ENCODE results near the gene QDPR. TPM values are rescaled to one million over a fixed set of nuclear protein-coding genes. Genes with fewer than 3 reads are reported as not detected.

QDPR gene
- total RNA-seq, 1 experiment from 2014 or later, result 39.5 TPM

- Histone ChIP-seq H4K20me1 (ENCODE audit: insufficient read depth) (no peaks in the 10 kb centered on the region), H3K27ac (ENCODE audit: low read depth, low read length) (no peak overlapping the region), H3K4me3 (replicated peaks in 1 of 2; ENCODE audit: low read depth in 1 of 2, low read length in 2 of 2) (no peak overlapping the region), H3K27me3 (ENCODE audit: insufficient read depth, low read length) (no peaks in the 10 kb centered on the region), H3K4me1 (ENCODE audit: control insufficient read depth in 1 of 2, insufficient read depth in 2 of 2, low read length in 2 of 2) (peaks cover 0 to 3% of the 10 kb centered on the region in 2 experiments; a peak in 2 of 4 replicates), H3K9me2 (ENCODE audit: insufficient read depth) (no peaks in the 10 kb centered on the region), H3K9me3 (ENCODE audit: control insufficient read depth in 1 of 2, insufficient read depth in 1 of 2, low read depth in 1 of 2, low read length in 2 of 2) (no peaks in the 10 kb centered on the region), H2AFZ (ENCODE audit: low read depth, low read length, poor library complexity, severe bottlenecking) (no peak overlapping the region), H3K9ac (ENCODE audit: low read length) (no peak overlapping the region), H3K4me2 (ENCODE audit: low read length) (no peak overlapping the region), H3K36me3 (ENCODE audit: control insufficient read depth in 1 of 2, insufficient read depth in 2 of 2, low read length in 2 of 2) (no peaks in the 10 kb centered on the region), H3K79me2 (ENCODE audit: insufficient read depth, low read length) (no peaks in the 10 kb centered on the region)
- ATAC-seq (no peak), DNase-seq (ENCODE audit: low read depth, low spot score) (no peak)
- POLR2A ChIA-PET, result no interaction called here
- RAD21 ChIA-PET (ENCODE audit: low non-redundant PET in 1 of 2, low total read pairs in 2 of 2, uncharacterized antibody in 2 of 2, unreplicated experiment in 2 of 2), result no interaction called here
- intact Hi-C loops (cut with micrococcal nuclease), result no loop called here
- CTCF ChIA-PET, result no interaction called here
- BruUV-seq (replicated peaks), result no TSS peak
- TF ChIP-seq FOSL1 (IDR thresholded peaks at IDR 0.05; ENCODE audit: low read depth) (no peak), POLR2A (IDR thresholded peaks at IDR 0.05; ENCODE audit: borderline replicate concordance, extremely low read depth, insufficient read depth, insufficient read length) (no peak), TCF7L2 (IDR thresholded peaks at IDR 0.05; ENCODE audit: borderline replicate concordance, extremely low read depth, insufficient read depth, insufficient read length) (no peak), POLR2AphosphoS5 (IDR thresholded peaks at IDR 0.05; ENCODE audit: low read depth, low read length) (no peak), CTCF (IDR thresholded peaks at IDR 0.05 in 2 of 3, conservative IDR thresholded peaks at IDR 0.05 in 1 of 3; ENCODE audit: borderline replicate concordance in 1 of 3, insufficient read depth in 1 of 3, low read depth in 2 of 3, low read length in 2 of 3) (no peak), SIN3A (IDR thresholded peaks at IDR 0.05; ENCODE audit: low read depth) (no peak), RAD21 (IDR thresholded peaks at IDR 0.05; ENCODE audit: low read depth) (no peak)
These were observed 35.0 kb downstream of the QDPR start for GRCh38 chr4:17476853-17477252.

GRCh38 chr4:17475481-17475880, 36.4 kb downstream of the QDPR start:
- Histone ChIP-seq H3K36me3 (ENCODE audit: control insufficient read depth in 1 of 2, insufficient read depth in 2 of 2, low read length in 2 of 2) (no peaks in the 10 kb centered on the region), H3K27me3 (ENCODE audit: insufficient read depth, low read length) (no peaks in the 10 kb centered on the region), H4K20me1 (ENCODE audit: insufficient read depth) (no peaks in the 10 kb centered on the region), H3K9me2 (ENCODE audit: insufficient read depth) (no peaks in the 10 kb centered on the region), H3K9ac (ENCODE audit: low read length) (no peak overlapping the region), H2AFZ (ENCODE audit: low read depth, low read length, poor library complexity, severe bottlenecking) (no peak overlapping the region), H3K9me3 (ENCODE audit: control insufficient read depth in 1 of 2, insufficient read depth in 1 of 2, low read depth in 1 of 2, low read length in 2 of 2) (no peaks in the 10 kb centered on the region), H3K4me3 (replicated peaks in 1 of 2; ENCODE audit: low read depth in 1 of 2, low read length in 2 of 2) (no peak overlapping the region), H3K4me1 (ENCODE audit: control insufficient read depth in 1 of 2, insufficient read depth in 2 of 2, low read length in 2 of 2) (peaks cover 0 to 3% of the 10 kb centered on the region in 2 experiments; a peak in 2 of 4 replicates), H3K4me2 (ENCODE audit: low read length) (no peak overlapping the region), H3K27ac (ENCODE audit: low read depth, low read length) (no peak overlapping the region), H3K79me2 (ENCODE audit: insufficient read depth, low read length) (no peaks in the 10 kb centered on the region)
- DNase-seq (ENCODE audit: low read depth, low spot score) (no peak), ATAC-seq (no peak)
- ChIA-PET RAD21 (ENCODE audit: low non-redundant PET in 1 of 2, low total read pairs in 2 of 2, uncharacterized antibody in 2 of 2, unreplicated experiment in 2 of 2) (no interaction called here), CTCF (no interaction called here), POLR2A (no interaction called here)
- intact Hi-C loops (cut with micrococcal nuclease), result no loop called here
- BruUV-seq (replicated peaks), result no TSS peak
- TF ChIP-seq TCF7L2 (IDR thresholded peaks at IDR 0.05; ENCODE audit: borderline replicate concordance, extremely low read depth, insufficient read depth, insufficient read length) (no peak), FOSL1 (IDR thresholded peaks at IDR 0.05; ENCODE audit: low read depth) (no peak), EZH2phosphoT487 (IDR thresholded peaks at IDR 0.05; ENCODE audit: borderline replicate concordance) (no peak), ZFX (IDR thresholded peaks at IDR 0.05) (no peak), CBX3 (IDR thresholded peaks at IDR 0.05; ENCODE audit: low read depth) (no peak), SRF (IDR thresholded peaks at IDR 0.05; ENCODE audit: low read depth) (no peak), RAD21 (IDR thresholded peaks at IDR 0.05; ENCODE audit: low read depth) (no peak), ELF1 (IDR thresholded peaks at IDR 0.05; ENCODE audit: borderline replicate concordance, low read depth) (no peak), ZNF274 (IDR thresholded peaks at IDR 0.05; ENCODE audit: low read depth, low read length) (no peak), SIN3A (IDR thresholded peaks at IDR 0.05; ENCODE audit: low read depth) (no peak), EGR1 (IDR thresholded peaks at IDR 0.05; ENCODE audit: low read depth) (no peak), MAX (IDR thresholded peaks at IDR 0.05) (no peak), CTCF (IDR thresholded peaks at IDR 0.05 in 2 of 3, conservative IDR thresholded peaks at IDR 0.05 in 1 of 3; ENCODE audit: borderline replicate concordance in 1 of 3, insufficient read depth in 1 of 3, low read depth in 2 of 3, low read length in 2 of 3) (no peak), YY1 (IDR thresholded peaks at IDR 0.05; ENCODE audit: extremely low read depth, insufficient replicate concordance, low read depth, low read length) (no peak), CEBPB (IDR thresholded peaks at IDR 0.05; ENCODE audit: low read depth) (no peak)
